ENCODE results near the gene TP53TG3E. TPM values are rescaled to one million over a fixed set of nuclear protein-coding genes. Genes with fewer than 3 reads are reported as not detected.
"Not testable (repeated sequence)": the region's sequence is repeated elsewhere in the genome, so short reads cannot be mapped to it uniquely, and the experiment has no call there.

The TP53TG3E gene, protein sequence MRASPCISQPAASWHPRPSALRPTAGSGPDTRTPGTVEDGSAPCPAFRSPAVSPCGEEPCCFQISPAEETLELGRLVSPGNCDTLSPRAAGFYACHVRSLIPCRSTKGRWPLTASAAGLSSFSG
- total RNA-seq (not detected), polyA plus RNA-seq (not detected)

DNA sequence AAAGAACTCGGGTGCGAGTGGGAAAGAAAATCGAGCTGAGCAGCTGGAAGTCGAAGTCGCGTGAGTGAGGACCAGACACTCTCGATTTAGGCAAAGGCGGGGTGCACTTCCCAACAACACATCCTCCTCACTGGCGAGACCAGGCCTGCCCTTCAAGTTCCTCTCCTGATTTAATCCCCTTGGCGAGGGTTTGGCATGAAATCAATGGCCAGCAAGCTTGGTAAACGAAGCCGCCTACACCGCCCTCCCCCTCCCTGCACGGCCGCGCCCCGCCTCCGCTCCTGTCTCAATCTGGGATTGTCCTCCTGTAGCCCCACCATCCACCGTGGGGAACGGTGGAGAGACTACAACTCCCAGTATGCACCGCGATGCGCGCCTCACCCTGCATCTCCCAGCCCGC lies at the start of gene TP53TG3E:
Gene TP53TG3E, plus strand, starts transcription at position 301 of the 400 bp plus-strand sequence. Its CDS starts 68 bp downstream, at position 369.
- not testable (repeated sequence) for H3K9me3 ChIP-seq (ENCODE audit: control insufficient read depth in 2 of 2, low read length in 2 of 2); H3K4me1 Mint-ChIP-seq; H3K4me1 ChIP-seq (ENCODE audit: control insufficient read depth, insufficient read depth, low read length, poor library complexity, severe bottlenecking); ATAC-seq (ENCODE audit: low read depth in 2 of 2); H3K27ac ChIP-seq (ENCODE audit: insufficient read depth, low read length, poor library complexity, severe bottlenecking); DNase-seq; H3K4me3 ChIP-seq (ENCODE audit: low read depth, low read length); H3K36me3 Mint-ChIP-seq; H3K36me3 ChIP-seq (ENCODE audit: control insufficient read depth, insufficient read depth, low read length); H3K27ac Mint-ChIP-seq; H3K9me3 Mint-ChIP-seq; H3K27me3 Mint-ChIP-seq; H3K27me3 ChIP-seq (ENCODE audit: control insufficient read depth, insufficient read depth, low read length); H3K4me3 Mint-ChIP-seq

DNA sequence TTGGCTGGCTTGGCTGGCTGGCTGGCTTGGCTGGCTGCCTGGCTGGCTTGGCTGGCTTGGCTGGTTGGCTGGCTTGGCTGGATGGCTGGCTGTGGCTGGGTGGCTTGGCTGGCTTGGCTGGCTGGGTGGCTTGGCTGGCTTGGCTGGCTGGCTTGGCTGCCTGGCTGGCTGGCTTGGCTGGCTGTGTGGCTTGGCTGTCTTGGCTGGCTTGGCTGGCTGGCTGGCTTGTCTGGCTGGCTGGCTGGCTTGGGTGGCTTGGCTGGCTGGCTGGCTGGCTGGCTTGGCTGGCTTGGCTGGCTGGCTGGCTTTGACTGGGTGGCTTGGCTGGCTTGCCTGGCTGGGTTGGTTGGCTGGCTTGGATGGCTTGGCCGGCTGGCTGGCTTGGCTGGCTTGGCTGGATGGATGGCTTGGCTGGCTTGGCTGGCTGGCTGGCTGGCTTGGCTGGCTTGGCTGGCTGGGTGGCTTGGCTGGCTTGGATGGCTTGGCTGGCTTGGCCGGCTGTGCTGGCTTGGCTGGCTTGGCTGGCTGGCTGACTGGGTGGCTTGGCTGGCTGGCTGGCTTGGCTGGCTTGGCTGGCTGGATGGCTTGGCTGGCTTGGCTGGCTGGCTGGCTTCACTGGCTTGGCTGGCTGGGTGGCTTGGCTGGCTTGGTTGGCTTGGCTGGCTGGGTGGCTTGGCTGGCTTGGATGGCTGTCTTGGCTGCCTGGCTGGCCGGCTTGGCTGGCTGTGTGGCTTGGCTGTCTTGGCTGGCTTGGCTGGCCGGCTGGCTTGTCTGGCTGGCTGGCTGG lies 32.3 kb downstream of the TP53TG3E start:
- not testable (repeated sequence) for H3K4me3 Mint-ChIP-seq; H3K36me3 Mint-ChIP-seq; H3K9me3 Mint-ChIP-seq; H3K4me1 ChIP-seq (ENCODE audit: control insufficient read depth, insufficient read depth, low read length, poor library complexity, severe bottlenecking); H3K27ac Mint-ChIP-seq; H3K27me3 ChIP-seq (ENCODE audit: control insufficient read depth, insufficient read depth, low read length); H3K27ac ChIP-seq (ENCODE audit: insufficient read depth, low read length, poor library complexity, severe bottlenecking); H3K36me3 ChIP-seq (ENCODE audit: control insufficient read depth, insufficient read depth, low read length); H3K4me1 Mint-ChIP-seq; ATAC-seq (ENCODE audit: low read depth in 2 of 2); H3K27me3 Mint-ChIP-seq; H3K9me3 ChIP-seq (ENCODE audit: control insufficient read depth in 2 of 2, low read length in 2 of 2); H3K4me3 ChIP-seq (ENCODE audit: low read depth, low read length)
- peak in 1 of 3 donors; percentile 32 for DNase-seq

DNA sequence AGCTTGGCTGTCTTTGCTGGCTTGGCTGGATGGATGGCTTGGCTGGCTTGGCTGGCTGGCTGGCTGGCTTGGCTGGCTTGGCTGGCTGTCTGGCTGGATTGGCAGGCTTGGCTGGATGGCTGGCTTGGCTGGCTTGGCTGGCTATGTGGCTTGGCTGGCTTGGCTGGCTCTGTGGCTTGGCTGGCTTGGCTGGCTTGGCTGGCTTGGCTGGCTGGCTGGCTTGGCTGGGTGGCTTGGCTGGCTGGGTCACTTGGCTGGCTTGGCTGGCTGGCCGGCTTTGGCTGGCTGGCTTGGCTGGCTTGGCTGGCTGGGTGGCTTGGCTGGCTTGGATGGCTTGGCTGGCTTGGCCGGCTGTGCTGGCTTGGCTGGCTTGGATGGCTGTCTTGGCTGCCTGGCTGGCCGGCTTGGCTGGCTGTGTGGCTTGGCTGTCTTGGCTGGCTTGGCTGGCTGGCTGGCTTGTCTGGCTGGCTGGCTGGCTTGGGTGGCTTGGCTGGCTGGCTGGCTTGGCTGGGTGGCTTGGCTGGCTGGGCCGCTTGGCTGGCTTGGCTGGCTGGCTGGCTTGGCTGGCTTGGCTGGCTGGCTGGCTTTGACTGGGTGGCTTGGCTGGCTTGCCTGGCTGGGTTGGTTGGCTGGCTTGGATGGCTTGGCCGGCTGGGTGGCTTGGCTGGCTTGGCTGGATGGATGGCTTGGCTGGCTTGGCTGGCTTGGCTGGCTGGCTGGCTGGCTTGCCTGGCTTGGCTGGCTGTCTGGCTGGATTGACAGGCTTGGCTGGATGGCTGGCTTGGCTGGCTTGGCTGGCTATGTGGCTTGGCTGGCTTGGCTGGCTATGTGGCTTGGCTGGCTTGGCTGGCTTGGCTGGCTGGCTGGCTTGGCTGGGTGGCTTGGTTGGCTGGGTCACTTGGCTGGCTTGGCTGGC lies 33.8 kb downstream of the TP53TG3E start:
- H3K27ac ChIP-seq (ENCODE audit: insufficient read depth, low read length, poor library complexity, severe bottlenecking); H3K27me3 Mint-ChIP-seq; H3K27me3 ChIP-seq (ENCODE audit: control insufficient read depth, insufficient read depth, low read length); H3K4me3 Mint-ChIP-seq; H3K9me3 ChIP-seq (ENCODE audit: control insufficient read depth in 2 of 2, low read length in 2 of 2); H3K4me3 ChIP-seq (ENCODE audit: low read depth, low read length); H3K27ac Mint-ChIP-seq; H3K36me3 Mint-ChIP-seq; H3K4me1 Mint-ChIP-seq; H3K9me3 Mint-ChIP-seq; H3K36me3 ChIP-seq (ENCODE audit: control insufficient read depth, insufficient read depth, low read length); H3K4me1 ChIP-seq (ENCODE audit: control insufficient read depth, insufficient read depth, low read length, poor library complexity, severe bottlenecking); ATAC-seq (ENCODE audit: low read depth in 2 of 2): not testable (repeated sequence)
- peak in 1 of 3 donors; percentile 16 for DNase-seq

DNA sequence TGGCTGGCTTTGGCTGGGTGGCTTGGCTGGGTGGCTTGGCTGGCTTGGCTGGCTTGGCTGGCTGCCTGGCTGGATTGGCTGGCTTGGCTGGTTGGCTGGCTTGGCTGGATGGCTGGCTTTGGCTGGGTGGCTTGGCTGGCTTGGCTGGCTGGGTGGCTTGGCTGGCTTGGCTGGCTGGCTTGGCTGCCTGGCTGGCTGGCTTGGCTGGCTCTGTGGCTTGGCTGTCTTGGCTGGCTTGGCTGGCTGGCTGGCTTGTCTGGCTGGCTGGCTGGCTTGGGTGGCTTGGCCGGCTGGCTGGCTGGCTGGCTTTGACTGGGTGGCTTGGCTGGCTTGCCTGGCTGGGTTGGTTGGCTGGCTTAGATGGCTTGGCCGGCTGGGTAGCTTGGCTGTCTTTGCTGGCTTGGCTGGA lies 34.4 kb downstream of the TP53TG3E start:
- H3K4me3 Mint-ChIP-seq; ATAC-seq (ENCODE audit: low read depth in 2 of 2); H3K27ac ChIP-seq (ENCODE audit: insufficient read depth, low read length, poor library complexity, severe bottlenecking); H3K4me3 ChIP-seq (ENCODE audit: low read depth, low read length); H3K4me1 ChIP-seq (ENCODE audit: control insufficient read depth, insufficient read depth, low read length, poor library complexity, severe bottlenecking); H3K27ac Mint-ChIP-seq; H3K27me3 ChIP-seq (ENCODE audit: control insufficient read depth, insufficient read depth, low read length); H3K9me3 ChIP-seq (ENCODE audit: control insufficient read depth in 2 of 2, low read length in 2 of 2); H3K27me3 Mint-ChIP-seq; H3K9me3 Mint-ChIP-seq; H3K36me3 ChIP-seq (ENCODE audit: control insufficient read depth, insufficient read depth, low read length); H3K36me3 Mint-ChIP-seq; H3K4me1 Mint-ChIP-seq: not testable (repeated sequence)
- peak in 1 of 3 donors; percentile 3 for DNase-seq

DNA sequence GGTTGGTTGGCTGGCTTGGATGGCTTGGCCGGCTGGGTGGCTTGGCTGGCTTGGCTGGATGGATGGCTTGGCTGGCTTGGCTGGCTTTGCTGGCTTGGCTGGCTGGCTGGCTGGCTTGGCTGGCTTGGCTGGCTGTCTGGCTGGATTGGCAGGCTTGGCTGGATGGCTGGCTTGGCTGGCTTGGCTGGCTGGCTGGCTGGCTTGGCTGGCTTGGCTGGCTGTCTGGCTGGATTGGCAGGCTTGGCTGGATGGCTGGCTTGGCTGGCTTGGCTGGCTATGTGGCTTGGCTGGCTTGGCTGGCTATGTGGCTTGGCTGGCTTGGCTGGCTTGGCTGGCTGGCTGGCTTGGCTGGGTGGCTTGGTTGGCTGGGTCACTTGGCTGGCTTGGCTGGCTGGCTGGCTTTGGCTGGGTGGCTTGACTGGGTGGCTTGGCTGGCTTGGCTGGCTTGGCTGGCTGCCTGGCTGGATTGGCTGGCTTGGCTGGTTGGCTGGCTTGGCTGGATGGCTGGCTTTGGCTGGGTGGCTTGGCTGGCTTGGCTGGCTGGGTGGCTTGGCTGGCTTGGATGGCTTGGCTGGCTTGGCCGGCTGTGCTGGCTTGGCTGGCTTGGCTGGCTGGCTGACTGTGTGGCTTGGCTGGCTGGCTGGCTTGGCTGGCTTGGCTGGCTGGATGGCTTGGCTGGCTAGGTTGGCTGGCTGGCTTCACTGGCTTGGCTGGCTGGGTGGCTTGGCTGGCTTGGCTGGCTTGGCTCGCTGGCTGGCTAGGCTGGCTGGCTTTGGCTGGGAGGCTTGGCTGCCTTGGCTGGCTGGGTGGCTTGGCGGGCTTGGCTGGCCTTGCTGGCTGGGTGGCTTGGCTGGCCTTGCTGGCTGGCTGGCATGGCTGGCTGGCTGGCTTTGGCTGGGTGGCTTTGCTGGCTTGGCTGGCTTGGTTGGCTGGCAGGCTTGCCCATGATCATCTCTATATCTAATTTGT lies 35.3 kb downstream of the TP53TG3E start:
- not testable (repeated sequence) for H3K9me3 ChIP-seq (ENCODE audit: control insufficient read depth in 2 of 2, low read length in 2 of 2); H3K27me3 Mint-ChIP-seq; H3K4me3 Mint-ChIP-seq; H3K4me3 ChIP-seq (ENCODE audit: low read depth, low read length); H3K27ac ChIP-seq (ENCODE audit: insufficient read depth, low read length, poor library complexity, severe bottlenecking); H3K36me3 ChIP-seq (ENCODE audit: control insufficient read depth, insufficient read depth, low read length); H3K4me1 Mint-ChIP-seq; H3K27ac Mint-ChIP-seq; H3K27me3 ChIP-seq (ENCODE audit: control insufficient read depth, insufficient read depth, low read length); ATAC-seq (ENCODE audit: low read depth in 2 of 2); H3K9me3 Mint-ChIP-seq; H3K4me1 ChIP-seq (ENCODE audit: control insufficient read depth, insufficient read depth, low read length, poor library complexity, severe bottlenecking); H3K36me3 Mint-ChIP-seq
- DNase-seq = peak in 1 of 3 donors; percentile 15

Other genes with a start within 250 kb of the TP53TG3E start
- gene TP53TG3C, start 110.1 kb upstream of the TP53TG3E start, total RNA-seq = not detected
- gene TP53TG3C, start 110.1 kb upstream of the TP53TG3E start, polyA plus RNA-seq = not detected
- not detected for gene TP53TG3B, start 56.5 kb downstream of the TP53TG3E start, total RNA-seq
- gene TP53TG3B, start 56.5 kb downstream of the TP53TG3E start, polyA plus RNA-seq = not detected
- gene TP53TG3F, start 155.3 kb downstream of the TP53TG3E start, total RNA-seq = not detected
- gene TP53TG3F, start 155.3 kb downstream of the TP53TG3E start, polyA plus RNA-seq = not detected

All from CD4-positive, CD25-positive, alpha-beta regulatory T cell (primary cell).